ENCODE data around the gene MIOX. TPM values are rescaled to one million over a fixed set of nuclear protein-coding genes. Genes with fewer than 3 reads are reported as not detected.

The MIOX gene
- total and polyA plus RNA-seq, 9 of the 15 experiments (the other 6 are each of a cell fraction or from before 2014, with no cell fraction given), result 0.08 TPM; not detected in 8

GRCh38 chr22:50498322-50498890, 11.7 kb downstream of the MIOX start (continued):
- TF ChIP-seq MGA (IDR thresholded peaks at IDR 0.05), result no peak
- TF ChIP-seq RCOR1 (IDR thresholded peaks at IDR 0.05; ENCODE audit: borderline replicate concordance in 1 of 2, low read depth in 2 of 2, low read length in 2 of 2), result peak in 1 of 2 experiments; percentile 20; a peak in 1 of 4 replicates
- no peak for TF ChIP-seq BMI1 (IDR thresholded peaks at IDR 0.05; ENCODE audit: low read length)
- no peak for TF ChIP-seq ZBTB43 (CRISPR knock-in tag; IDR thresholded peaks at IDR 0.05)
- no peak for TF ChIP-seq HNRNPK (IDR thresholded peaks at IDR 0.05; ENCODE audit: low read depth, low read length, poor library complexity, severe bottlenecking)
- no peak for TF ChIP-seq FOXM1 (IDR thresholded peaks at IDR 0.05; ENCODE audit: low read depth)
- no peak for TF ChIP-seq FOXM1 (CRISPR knock-in tag; IDR thresholded peaks at IDR 0.05; ENCODE audit: low read depth)
- no peak for TF ChIP-seq SMARCC2 (IDR thresholded peaks at IDR 0.05; ENCODE audit: low read depth)
- TF ChIP-seq GABPA (tag; conservative IDR thresholded peaks at IDR 0.05; ENCODE audit: low read depth), result no peak
- no peak for TF ChIP-seq SREBF1 (IDR thresholded peaks at IDR 0.05; ENCODE audit: borderline replicate concordance, low read depth, low read length)
- no peak for TF ChIP-seq ZC3H4 (CRISPR knock-in tag; IDR thresholded peaks at IDR 0.05; ENCODE audit: borderline replicate concordance)
- TF ChIP-seq, protein P1, sequence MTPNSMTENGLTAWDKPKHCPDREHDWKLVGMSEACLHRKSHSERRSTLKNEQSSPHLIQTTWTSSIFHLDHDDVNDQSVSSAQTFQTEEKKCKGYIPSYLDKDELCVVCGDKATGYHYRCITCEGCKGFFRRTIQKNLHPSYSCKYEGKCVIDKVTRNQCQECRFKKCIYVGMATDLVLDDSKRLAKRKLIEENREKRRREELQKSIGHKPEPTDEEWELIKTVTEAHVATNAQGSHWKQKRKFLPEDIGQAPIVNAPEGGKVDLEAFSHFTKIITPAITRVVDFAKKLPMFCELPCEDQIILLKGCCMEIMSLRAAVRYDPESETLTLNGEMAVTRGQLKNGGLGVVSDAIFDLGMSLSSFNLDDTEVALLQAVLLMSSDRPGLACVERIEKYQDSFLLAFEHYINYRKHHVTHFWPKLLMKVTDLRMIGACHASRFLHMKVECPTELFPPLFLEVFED (CRISPR knock-in tag; conservative IDR thresholded peaks at IDR 0.05), result no peak
